Effector memory CD4-positive, alpha-beta T cell (primary cell): ENCODE results near the gene DNA2.
"Not testable (repeated sequence)": the region's sequence is repeated elsewhere in the genome, so short reads cannot be mapped to it uniquely, and the experiment has no call there.

Experiments used
- DNase-seq, 3 donors: peaks; one replicate each; pipeline ENCODE4 v3.0.0-alpha.2; 2020
- H3K27ac ChIP-seq: 2 replicates; pipeline ENCODE4 v1.7.0; 2013; ENCODE audit warnings: mild to moderate bottlenecking, low read length, moderate library complexity; ENCODE audit not compliant: insufficient read depth, poor library complexity, severe bottlenecking
- H3K27me3 ChIP-seq: replicated peaks from 2 replicates; pipeline ENCODE4 v1.7.0; 2013; ENCODE audit warnings: mild to moderate bottlenecking, low read length; ENCODE audit not compliant: insufficient read depth, control insufficient read depth, poor library complexity, severe bottlenecking
- H3K36me3 ChIP-seq: 2 replicates; pipeline ENCODE4 v1.7.0; 2013; ENCODE audit warnings: mild to moderate bottlenecking, low read length, moderate library complexity; ENCODE audit not compliant: control insufficient read depth, insufficient read depth
- H3K4me1 ChIP-seq: 2 replicates; pipeline ENCODE4 v1.7.0; 2013; ENCODE audit warnings: low read length, mild to moderate bottlenecking; ENCODE audit not compliant: control insufficient read depth, insufficient read depth, poor library complexity, severe bottlenecking
- H3K4me3 ChIP-seq: 2 replicates; pipeline ENCODE4 v1.7.0; 2013; ENCODE audit warnings: low read length, low read depth, mild to moderate bottlenecking; ENCODE audit not compliant: insufficient read depth, poor library complexity, severe bottlenecking
- H3K9me3 ChIP-seq: 2 replicates; pipeline ENCODE4 v1.7.0; 2013; ENCODE audit warnings: mild to moderate bottlenecking, low read length, moderate library complexity; ENCODE audit not compliant: control insufficient read depth

Gene DNA2

GRCh38 chr10:68461032-68461431 lies 10.7 kb downstream of the DNA2 start:
- no peak for DNase-seq
- no peaks in the 10 kb centered on the region for H3K36me3 ChIP-seq
- no peaks in the 10 kb centered on the region for H3K27me3 ChIP-seq
- H3K27ac ChIP-seq, result no peak overlapping the region
- H3K4me3 ChIP-seq, result no peak overlapping the region
- H3K9me3 ChIP-seq, result no peaks in the 10 kb centered on the region
- no peaks in the 10 kb centered on the region for H3K4me1 ChIP-seq

GRCh38 chr10:68449698-68450097 lies 22.1 kb downstream of the DNA2 start:
- not testable (repeated sequence) for H3K27ac ChIP-seq, H3K36me3 ChIP-seq, H3K27me3 ChIP-seq, DNase-seq, H3K9me3 ChIP-seq, H3K4me3 ChIP-seq, H3K4me1 ChIP-seq

GRCh38 chr10:68446179-68446578 lies 25.6 kb downstream of the DNA2 start:
- no peak overlapping the region for H3K4me3 ChIP-seq
- DNase-seq, result no peak
- no peaks in the 10 kb centered on the region for H3K27me3 ChIP-seq
- no peak overlapping the region for H3K27ac ChIP-seq
- H3K4me1 ChIP-seq, result no peaks in the 10 kb centered on the region
- H3K9me3 ChIP-seq, result no peaks in the 10 kb centered on the region
- H3K36me3 ChIP-seq, result no peaks in the 10 kb centered on the region

GRCh38 chr10:68442971-68443370 lies 28.8 kb downstream of the DNA2 start:
- Histone ChIP-seq H3K27me3 (no peaks in the 10 kb centered on the region), H3K4me1 (no peaks in the 10 kb centered on the region), H3K36me3 (no peaks in the 10 kb centered on the region), H3K4me3 (no peak overlapping the region), H3K9me3 (no peaks in the 10 kb centered on the region), H3K27ac (no peak overlapping the region)
- no peak for DNase-seq

- Histone ChIP-seq H3K36me3 (no peaks in the 10 kb centered on the region), H3K27ac (no peak overlapping the region), H3K9me3 (no peaks in the 10 kb centered on the region), H3K4me3 (no peak overlapping the region), H3K27me3 (no peaks in the 10 kb centered on the region), H3K4me1 (no peaks in the 10 kb centered on the region)
- DNase-seq, result no peak
These were observed 30.9 kb downstream of the DNA2 start for GRCh38 chr10:68440898-68441297.

GRCh38 chr10:68435803-68436202 lies 36.0 kb downstream of the DNA2 start:
- no peak for DNase-seq

GRCh38 chr10:68434657-68435056 lies 37.1 kb downstream of the DNA2 start:
- H3K9me3 ChIP-seq, result no peaks in the 10 kb centered on the region
- no peaks in the 10 kb centered on the region for H3K36me3 ChIP-seq
- DNase-seq, result no peak
- no peaks in the 10 kb centered on the region for H3K4me1 ChIP-seq
- no peaks in the 10 kb centered on the region for H3K27me3 ChIP-seq
- H3K27ac ChIP-seq, result no peak overlapping the region
- no peak overlapping the region for H3K4me3 ChIP-seq

More at GRCh38 chr10:68435803-68436202, 36.0 kb downstream of the DNA2 start:
- no peaks in the 10 kb centered on the region for H3K9me3 ChIP-seq
- H3K4me3 ChIP-seq, result no peak overlapping the region
- no peaks in the 10 kb centered on the region for H3K36me3 ChIP-seq
- no peak overlapping the region for H3K27ac ChIP-seq
- H3K4me1 ChIP-seq, result no peaks in the 10 kb centered on the region
- H3K27me3 ChIP-seq, result no peaks in the 10 kb centered on the region

- Histone ChIP-seq H3K4me3 (no peak overlapping the region), H3K27me3 (no peaks in the 10 kb centered on the region), H3K4me1 (no peaks in the 10 kb centered on the region), H3K9me3 (no peaks in the 10 kb centered on the region), H3K36me3 (no peaks in the 10 kb centered on the region), H3K27ac (no peak overlapping the region)
- no peak for DNase-seq
These were observed 43.2 kb downstream of the DNA2 start for GRCh38 chr10:68428396-68429104.

GRCh38 chr10:68424454-68425014 lies 47.2 kb downstream of the DNA2 start:
- Histone ChIP-seq H3K27me3 (no peaks in the 10 kb centered on the region), H3K9me3 (no peaks in the 10 kb centered on the region), H3K36me3 (no peaks in the 10 kb centered on the region), H3K27ac (no peak overlapping the region), H3K4me1 (no peaks in the 10 kb centered on the region), H3K4me3 (no peak overlapping the region)
- no peak for DNase-seq

GRCh38 chr10:68423522-68423921 lies 48.3 kb downstream of the DNA2 start:
- Histone ChIP-seq H3K4me1 (no peaks in the 10 kb centered on the region), H3K27ac (no peak overlapping the region), H3K27me3 (no peaks in the 10 kb centered on the region), H3K36me3 (no peaks in the 10 kb centered on the region), H3K9me3 (no peaks in the 10 kb centered on the region), H3K4me3 (no peak overlapping the region)
- DNase-seq, result no peak
